Endometrial microvascular endothelial cells (primary cell): ENCODE measurements around the gene TBC1D25. TPM values are rescaled to one million over a fixed set of nuclear protein-coding genes. Genes with fewer than 3 reads are reported as not detected.
"Not testable (repeated sequence)": the region's sequence is repeated elsewhere in the genome, so short reads cannot be mapped to it uniquely, and the experiment has no call there.

ENCODE experiments used
- in situ Hi-C: cut with HindIII; loops from 2 replicates; pipeline ENCODE4 v1.10.0; 2017; ENCODE audit warnings: low sequenced_read_pairs, low pct_unique_long_range_greater_than_20kb; ENCODE audit errors: inconsistent ontology term
- total RNA-seq: library from RNA; depleted of rRNA; stranded (reverse); fragments of >200 nt; gene quantifications from one replicate; pipeline ENCODE4 v1.2.3, GENCODE V29; 2015; ENCODE audit errors: inconsistent ontology term

TBC1D25 gene
- total RNA-seq, 1 donor from 2014 or later = 16.3 TPM

DNA sequence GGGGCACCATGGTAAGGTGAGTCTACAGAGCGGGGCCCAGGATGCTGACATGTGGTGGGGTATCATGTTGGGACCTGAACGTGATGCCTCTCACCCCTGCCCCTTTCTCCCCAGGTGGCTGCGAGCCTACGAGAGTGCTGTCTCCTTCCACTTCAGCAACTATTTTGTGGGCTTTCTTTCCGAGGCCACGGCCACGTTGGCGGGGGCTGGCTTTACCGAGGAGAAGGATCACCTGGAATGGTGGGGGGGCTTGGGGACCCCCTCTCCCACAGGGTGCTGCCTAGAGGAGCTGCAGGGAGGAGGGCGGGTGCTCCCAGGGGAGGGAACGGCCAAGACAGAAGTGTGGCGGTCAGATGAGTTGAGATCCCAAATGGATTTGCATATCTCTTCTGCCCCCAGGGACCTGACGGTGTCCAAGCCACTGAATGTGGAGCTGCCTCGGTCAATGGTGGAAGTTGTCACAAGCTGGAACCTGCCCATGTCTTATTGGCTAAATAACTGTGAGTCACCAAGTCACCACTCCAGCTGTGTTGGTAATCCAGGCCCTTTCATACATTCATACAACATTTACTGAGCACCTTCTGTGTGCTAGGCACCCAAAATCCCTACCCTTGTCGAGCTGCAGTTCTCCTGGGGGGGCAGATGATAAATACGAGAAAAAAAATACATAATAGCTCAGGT, 25.2 kb upstream of the TBC1D25 start:
- in situ Hi-C loops = no loop called here

DNA sequence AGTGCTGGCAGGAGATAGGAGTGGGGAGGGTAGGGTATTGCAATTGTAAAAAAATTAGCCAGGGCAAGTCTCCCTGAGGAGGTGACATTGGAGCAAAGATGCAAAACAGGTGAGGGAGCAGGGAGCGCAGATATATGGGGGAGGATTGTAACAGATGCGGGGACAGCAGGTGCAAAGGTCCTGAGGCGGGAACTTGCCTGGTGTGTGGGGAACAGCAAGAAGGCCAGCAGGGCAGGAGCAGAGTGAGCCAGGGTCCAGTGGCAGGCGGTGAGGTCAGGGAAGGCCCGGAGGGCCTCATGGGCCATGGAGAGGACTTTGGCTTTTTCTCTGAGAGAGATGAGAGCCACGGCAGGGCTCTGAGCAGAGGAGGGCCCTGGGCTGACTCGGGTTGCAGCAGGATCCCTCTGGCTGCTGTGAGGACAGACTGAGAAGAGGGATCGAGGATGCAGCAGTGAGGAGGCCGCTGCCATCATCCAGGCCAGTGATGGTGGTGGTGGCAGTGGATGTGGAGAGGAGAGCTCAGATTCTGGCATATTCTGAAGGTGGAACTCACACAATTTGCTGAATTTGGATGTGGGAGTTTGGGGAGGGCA, 24.6 kb upstream of the TBC1D25 start:
- in situ Hi-C loops = no loop called here

DNA sequence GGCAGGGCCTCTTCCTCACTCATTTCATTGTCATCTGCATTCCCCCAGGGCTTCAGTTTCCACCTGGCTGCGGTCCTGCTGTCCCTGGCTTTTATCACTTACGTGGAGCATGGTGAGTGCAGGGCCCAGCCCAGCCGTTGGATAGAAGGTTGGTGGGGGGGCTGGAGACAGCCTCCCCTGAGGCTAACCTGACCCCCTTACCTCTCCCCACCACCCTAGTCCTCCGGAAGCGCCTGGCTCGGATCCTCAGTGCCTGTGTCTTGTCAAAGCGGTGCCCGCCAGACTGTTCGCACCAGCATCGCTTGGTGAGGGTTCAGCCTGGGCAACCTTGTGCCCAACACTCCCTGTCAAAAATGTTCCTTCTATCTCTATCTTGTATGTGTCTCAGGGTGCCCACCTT, 23.7 kb upstream of the TBC1D25 start:
- in situ Hi-C loops = no loop called here

DNA sequence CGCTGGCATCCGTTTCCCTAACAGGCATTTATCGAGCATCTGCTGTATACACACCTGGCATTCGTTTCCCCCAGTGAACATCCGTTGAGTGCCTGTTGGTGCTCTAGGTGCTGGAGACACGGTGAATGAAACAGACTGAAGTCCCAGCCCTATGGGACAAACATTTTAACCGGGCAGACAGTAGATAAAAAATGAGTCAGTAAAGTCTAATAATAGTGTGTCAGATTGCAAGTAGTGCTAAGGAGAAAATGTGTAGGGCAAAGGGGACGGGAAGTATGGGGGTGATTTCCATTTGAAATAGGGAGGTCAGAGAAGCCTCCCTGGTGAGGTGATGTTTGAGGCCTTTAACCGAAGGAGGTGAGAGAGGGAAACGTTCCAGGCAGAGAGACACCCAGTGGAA, 23.2 kb upstream of the TBC1D25 start:
- in situ Hi-C loops = no loop called here

DNA sequence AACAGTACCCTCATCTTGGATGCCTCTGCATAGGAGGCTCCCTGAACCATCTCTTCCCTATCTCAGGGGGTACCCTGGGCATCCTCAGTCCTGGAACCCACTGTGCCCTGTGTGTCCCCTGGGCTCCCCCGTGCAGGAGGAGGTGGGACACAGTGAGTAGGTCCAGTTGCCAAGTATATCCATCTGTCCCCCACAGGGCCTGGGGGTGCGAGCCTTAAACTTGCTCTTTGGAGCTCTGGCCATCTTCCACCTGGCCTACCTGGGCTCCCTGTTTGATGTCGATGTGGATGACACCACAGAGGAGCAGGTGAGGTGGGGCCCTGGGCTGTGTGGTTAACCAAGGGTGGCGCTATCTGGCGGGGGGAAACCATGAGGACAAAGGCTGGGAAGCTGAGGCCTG, 22.5 kb upstream of the TBC1D25 start:
- in situ Hi-C loops = no loop called here

DNA sequence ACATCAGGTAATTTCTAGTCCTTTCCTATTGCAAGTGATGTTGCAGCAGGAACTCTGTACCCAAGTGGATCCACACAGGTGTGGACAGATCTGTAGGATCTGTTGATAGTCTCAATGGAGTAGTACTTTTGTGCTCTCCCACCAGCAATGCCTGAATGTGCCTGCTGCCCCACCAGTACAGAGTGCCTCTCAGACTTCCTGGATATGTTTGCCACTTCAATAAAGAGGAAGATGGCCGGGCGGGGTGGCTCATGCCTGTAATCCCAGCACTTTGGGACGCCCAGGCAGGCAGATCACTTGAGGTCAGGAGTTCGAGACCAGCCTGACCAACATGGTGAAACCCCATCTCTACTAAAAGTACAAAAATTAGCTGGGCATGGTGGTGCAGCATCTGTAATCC, 20.0 kb upstream of the TBC1D25 start:
- in situ Hi-C loops = not testable (repeated sequence)

DNA sequence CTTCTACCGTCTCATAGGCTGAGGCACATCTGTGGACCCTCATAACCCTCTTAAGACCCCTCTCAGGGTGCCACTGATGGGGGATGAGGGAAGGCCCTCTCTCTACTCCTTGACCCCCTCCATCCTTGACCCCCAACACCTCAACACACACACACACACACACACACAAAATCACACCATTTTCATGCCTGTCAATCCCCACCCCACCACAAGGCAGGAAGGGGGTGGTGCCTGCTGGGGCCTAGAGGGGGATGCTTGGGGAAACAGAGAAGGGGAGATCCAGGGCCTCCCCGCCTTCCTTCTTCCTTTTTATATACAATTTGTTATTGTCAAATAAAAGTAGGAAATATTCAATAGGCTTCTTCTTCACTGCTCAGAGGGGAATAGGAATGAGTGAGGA, 19.1 kb upstream of the TBC1D25 start:
- in situ Hi-C loops = no loop called here

DNA sequence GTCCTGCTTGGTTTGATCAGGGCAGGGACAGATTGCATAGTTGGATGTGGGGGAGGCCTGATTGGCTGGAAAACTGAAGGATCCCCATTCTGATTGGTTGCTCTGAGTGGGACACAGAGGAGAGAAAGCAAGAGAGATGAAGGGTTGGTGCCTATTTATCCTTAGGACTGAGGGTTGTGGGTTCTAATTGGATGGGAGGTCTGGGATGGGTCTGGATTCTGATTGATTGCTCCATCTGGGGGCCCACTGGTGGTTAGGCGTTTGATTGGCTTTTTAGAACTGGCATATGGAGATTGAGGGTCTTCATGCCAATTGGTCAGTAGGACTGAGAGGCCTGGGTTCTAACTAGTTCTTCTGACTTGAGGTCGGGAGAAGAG, 18.6 kb upstream of the TBC1D25 start:
- in situ Hi-C loops = no loop called here

DNA sequence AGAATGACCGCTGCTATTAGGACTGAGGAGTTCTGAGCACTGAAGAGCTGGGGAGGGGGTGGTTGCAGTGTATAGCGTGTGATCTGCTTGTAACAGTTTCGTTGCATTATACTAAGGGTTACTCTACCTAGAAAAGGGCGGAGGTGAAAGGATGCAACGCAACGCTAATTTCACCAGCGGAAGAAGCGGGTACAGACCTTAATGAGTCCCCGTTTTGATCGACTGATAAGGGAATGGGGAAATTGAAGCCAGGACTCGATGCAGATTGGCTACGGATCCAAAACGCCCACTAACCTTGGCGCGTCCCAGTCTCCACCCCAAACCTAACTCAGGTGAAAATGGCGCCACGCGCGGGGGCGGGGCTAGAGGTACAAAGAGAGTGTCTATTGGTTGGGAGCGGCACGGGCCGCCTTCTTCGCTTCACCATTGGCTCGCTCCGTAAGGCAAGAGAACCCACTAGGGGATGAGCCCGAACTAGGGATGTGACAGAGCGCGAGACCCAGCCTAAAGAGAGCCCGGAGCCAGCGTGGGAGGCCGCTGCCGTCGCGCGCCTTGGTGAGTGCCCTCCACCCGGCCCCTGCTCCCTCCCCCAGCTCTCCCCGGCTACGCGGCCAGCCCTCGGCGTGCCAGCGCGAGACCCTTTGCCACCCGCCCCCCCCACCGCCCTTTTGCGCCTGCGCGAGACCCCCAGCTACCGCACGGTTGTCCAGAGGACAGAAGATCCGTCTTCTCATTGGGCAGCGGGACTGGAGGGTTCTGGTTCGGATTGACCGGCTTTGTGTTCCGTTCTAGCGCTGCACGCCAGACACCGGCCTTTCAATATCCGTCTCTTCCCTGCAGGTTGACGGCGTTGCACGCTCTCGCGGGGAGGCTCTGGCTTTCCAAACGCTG, 17.9 kb upstream of the TBC1D25 start, which contains the start of gene EBP:
Gene EBP, plus strand, starts transcription at position 456 of the 891 bp plus-strand sequence. CDS start 1,964 bp downstream, outside the sequence.
- in situ Hi-C loops = no loop called here

DNA sequence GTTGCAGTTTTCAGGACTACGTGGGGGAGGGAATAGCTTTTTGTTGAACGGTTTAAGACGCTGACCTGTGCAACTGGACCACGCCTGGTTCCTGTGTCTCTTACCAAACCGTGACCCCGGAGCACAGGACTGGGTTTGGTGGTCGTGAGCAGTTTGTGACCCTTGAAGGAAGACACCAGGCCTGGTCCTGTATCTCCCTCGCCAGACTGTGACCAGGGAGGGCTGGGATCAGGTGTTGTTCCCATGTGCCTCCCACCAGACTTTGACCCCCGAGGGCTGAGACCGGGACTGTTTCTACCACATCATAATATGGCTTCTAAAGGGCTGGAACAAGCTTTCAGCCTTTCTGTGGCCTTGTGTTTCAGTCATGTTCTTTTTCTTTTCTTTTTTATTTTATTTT, 17.2 kb upstream of the TBC1D25 start:
- in situ Hi-C loops = no loop called here

DNA sequence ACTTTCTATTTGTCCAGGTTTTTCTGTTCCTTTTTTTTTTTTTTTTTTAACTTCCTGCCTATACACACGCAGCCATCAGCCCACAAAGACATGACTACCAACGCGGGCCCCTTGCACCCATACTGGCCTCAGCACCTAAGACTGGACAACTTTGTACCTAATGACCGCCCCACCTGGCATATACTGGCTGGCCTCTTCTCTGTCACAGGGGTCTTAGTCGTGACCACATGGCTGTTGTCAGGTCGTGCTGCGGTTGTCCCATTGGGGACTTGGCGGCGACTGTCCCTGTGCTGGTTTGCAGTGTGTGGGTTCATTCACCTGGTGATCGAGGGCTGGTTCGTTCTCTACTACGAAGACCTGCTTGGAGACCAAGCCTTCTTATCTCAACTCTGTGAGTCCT, 15.8 kb upstream of the TBC1D25 start:
- in situ Hi-C loops = no loop called here

DNA sequence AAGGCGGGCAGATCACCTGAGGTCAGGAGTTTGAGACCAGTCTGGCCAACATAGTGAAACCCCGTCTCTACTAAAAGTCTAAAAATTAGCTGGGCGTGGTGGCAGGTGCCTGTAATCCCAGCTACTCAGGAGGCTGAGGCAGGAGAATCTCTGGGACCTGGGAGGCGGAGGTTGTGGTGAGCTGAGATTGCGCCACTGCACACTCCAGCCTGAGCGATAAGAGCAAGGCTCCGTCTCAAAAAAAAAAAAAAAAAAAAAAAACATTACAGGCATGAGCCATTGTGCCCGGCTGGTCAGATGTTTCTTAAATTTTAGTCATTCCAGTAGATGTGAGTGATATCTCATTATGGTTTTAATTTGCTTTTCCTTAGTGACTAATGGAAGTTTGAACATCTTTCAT, 13.7 kb upstream of the TBC1D25 start:
- in situ Hi-C loops = not testable (repeated sequence)

DNA sequence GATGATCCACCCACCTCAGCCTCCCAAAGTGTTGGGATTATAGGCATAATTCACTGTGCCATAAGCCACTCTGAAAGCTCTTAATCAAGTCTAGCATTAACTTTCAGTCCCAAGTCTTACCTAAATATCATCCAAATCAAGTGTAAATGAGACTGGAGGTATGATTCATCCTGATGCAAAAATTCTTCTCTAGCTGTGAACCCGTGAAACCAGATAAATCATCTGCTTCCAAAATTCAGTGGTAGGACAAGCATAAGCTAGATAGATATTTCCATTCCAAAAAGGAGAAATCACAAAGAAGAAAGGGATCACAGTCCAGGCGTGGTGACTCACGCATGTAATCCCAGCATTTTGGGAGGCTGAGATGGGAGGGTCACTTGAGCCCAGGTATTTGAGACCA, 8.8 kb upstream of the TBC1D25 start:
- in situ Hi-C loops = no loop called here

DNA sequence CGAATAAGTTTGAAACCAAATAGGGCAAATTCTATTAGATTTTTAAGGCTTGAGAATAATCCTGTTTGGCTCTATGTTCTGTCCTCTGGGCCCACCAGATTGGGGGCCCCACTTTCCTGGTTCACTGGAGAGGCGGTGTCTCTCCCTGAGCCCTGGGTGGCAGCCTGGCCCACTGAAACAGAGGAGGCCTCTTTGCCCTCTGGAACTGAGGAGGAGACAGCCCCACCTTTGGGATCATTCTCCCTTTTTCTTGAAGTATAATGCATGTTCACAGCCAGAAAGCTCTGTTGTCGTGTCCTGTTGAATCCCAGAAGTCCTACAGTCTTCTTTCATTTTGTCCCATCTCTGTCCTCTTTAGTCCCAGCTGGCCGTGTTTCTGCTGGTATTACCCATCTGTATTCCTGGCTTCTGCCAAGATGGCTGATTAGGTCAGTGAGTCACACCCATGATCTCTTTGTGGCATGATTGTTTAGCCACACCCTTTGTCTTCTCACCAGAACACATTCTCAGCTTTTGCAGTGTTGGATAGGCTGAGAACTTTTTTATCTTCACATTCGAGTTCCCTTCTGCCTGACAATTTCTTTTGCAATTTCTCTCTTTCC, 8.1 kb upstream of the TBC1D25 start:
- in situ Hi-C loops = no loop called here

DNA sequence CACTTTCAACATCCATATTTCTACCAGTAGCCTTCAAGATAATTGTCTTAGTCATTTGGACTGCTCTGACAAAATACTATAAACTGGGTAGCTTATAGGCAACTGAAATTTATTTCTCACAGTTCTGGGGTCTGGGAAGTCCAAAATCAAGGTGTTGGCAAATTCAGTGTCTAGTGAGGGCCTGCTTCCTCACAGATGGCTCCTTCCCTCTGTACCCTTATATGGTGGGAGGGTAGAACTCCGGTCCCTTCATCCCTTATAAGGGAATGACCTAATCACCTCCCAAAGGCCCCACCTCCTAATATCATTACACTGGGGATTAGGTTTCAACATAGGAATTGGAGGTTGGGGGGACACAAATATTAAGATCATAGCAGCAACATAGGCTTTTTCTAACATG, 7.4 kb upstream of the TBC1D25 start:
- in situ Hi-C loops = no loop called here

DNA sequence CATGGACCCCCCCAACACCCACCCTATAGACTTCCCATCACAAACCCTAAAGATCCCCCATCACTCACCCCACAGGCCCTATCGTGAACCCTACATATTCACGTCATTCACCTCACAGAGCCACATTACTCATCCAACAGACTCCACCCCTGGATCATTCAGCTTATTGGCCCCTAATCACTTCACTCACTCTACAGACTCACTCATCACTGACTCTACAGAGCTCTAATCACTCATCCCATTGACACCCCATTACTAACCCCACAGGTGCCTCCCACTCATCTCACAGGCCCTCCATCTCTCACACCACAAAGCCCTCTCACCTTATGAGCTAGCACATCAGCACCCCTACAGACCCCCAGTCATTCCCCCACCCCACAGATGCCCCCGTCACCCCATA, 6.3 kb upstream of the TBC1D25 start:
- in situ Hi-C loops = no loop called here

DNA sequence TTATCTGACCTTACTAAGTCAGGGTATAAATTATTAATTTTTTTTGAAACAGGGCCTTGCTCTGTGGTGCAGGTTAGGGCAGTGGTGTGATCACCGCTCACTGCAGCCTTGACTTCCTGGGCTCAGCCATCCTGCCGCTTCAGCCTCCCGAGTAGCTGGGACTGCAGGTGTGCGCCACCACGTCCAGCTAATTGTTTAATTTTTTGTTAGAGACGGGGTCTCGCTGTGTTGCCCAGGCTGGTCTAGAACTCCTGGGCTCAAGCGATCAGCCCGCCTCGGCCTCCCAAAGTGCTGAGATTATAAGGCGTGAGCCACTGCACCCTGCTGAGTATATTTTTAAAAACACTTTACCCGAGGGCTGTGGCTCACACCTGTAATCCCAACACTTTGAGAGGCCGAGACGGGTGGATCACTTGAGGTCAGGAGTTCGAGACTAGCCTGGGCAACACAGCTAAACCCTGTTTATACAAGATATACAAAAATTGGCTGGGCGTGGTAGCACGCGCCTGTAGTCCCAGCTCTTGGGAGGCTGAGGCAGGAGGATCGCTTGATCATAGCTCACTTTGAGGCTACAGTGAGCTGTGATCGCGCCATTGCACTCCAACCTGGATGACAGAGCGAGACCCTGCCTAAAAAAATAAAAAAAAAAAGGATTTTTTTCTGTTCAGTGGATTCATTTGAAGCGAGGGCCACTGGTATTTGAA, 721 bp upstream of the TBC1D25 start:
- in situ Hi-C loops = no loop called here

DNA sequence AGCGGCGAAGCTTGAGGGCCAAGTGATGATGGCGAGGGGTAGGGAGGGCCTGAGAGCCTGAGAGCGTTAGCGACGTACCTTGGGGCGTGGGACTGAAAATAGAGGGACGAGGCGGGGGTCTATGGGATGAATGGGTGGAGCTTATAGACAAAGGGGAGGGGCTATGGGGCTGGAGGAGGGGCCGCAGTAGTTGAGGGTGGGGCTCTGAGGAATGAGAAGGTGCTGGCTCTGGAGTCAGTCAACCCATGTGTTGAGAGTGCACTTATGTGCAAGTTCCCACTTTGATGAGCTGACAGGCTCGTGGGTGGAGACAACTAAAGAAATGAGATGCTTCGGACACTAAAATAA, 488 bp downstream of the TBC1D25 start:
- in situ Hi-C loops = no loop called here

DNA sequence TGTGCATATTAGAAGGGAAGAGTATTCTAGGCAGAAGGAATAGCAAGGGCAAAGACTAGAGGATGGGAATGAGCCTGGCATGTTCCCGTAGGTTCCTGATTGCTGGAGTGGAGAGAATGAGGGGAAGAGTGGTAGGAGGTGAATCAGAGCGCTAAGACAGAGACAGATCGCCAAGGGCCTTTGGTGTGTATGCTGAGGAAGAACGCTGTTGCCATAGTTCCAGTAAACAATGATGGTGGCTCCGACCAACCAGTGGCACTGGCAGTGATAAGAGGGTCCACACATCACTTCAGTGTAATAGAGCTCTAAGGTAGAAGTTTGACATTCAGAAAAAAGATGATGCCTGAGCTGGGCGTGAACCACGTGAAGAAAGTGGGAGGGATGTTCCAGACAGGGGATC, 966 bp downstream of the TBC1D25 start:
- in situ Hi-C loops = no loop called here
